Activated CD4-positive, alpha-beta T cell treated with anti-CD3 and anti-CD28 coated beads, Interleukin-2, amount 10 ng/mL, durations not matched to agents 7 days and 5 days (primary cell): ENCODE measurements around the gene KBTBD3. TPM values are rescaled to one million over a fixed set of nuclear protein-coding genes. Genes with fewer than 3 reads are reported as not detected.
"Not testable (repeated sequence)": the region's sequence is repeated elsewhere in the genome, so short reads cannot be mapped to it uniquely, and the experiment has no call there.

ENCODE experiments used
- CTCF ChIA-PET: fragments of 350-600 bp; sonication (Branson Sonifier 250); formaldehyde crosslinking; loops from one replicate; lab custom pipeline; 2021; ENCODE audit warnings: antibody characterized with exemption; lab: Charles Lee
- POLR2A ChIA-PET: fragments of 350-600 bp; sonication (Branson Sonifier 250); formaldehyde crosslinking; loops from one replicate; lab custom pipeline; 2021; ENCODE audit warnings: antibody characterized with exemption; lab: Charles Lee
- DNase-seq: peaks from one replicate; pipeline ENCODE4 v3.0.0-alpha.2; 2020
- H3K27ac Mint-ChIP-seq: one replicate; pipeline ENCODE4 v1.8.0; 2021; ENCODE audit warnings: mild to moderate bottlenecking, moderate library complexity, mixed read lengths
- H3K27me3 Mint-ChIP-seq: one replicate; pipeline ENCODE4 v1.8.0; 2021; ENCODE audit warnings: mixed read lengths
- H3K36me3 Mint-ChIP-seq: one replicate; pipeline ENCODE4 v1.8.0; 2021; ENCODE audit warnings: low read depth, mixed read lengths
- H3K4me1 Mint-ChIP-seq: one replicate; pipeline ENCODE4 v1.8.0; 2021; ENCODE audit warnings: mixed read lengths
- H3K4me3 Mint-ChIP-seq: one replicate; pipeline ENCODE4 v1.8.0; 2021; ENCODE audit warnings: mild to moderate bottlenecking, moderate library complexity, mixed read lengths
- H3K9me3 Mint-ChIP-seq: one replicate; pipeline ENCODE4 v1.8.0; 2021; ENCODE audit warnings: mixed read lengths
- total RNA-seq, 2 experiments: library from RNA; stranded (reverse); gene quantifications; one replicate each; pipeline ENCODE4 v1.2.3, GENCODE V29; 2021

Gene KBTBD3
- total RNA-seq, 2 experiments from 2014 or later = 7.5 to 8.6 TPM

DNA sequence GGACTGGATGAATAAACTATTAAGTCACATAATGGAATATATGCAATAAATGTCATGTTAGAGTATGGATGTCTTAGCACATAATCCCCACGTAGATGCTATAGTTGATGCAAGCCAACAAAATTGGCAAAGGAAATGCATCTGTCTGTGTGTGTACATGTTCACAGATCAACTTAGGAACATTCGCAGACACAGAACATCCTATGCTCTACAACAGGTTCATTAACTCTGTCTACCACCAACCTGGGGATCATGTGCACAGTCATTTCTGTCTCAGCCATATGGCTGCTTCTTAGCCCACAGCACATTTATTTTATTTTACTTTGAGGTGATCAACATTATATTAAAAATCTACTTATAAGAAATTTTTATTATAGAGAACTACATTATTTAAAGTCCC is 60.1 kb downstream of the KBTBD3 start:
- no peak for DNase-seq
- peaks cover 39% of the 10 kb centered on the region for H3K4me1 Mint-ChIP-seq
- H3K27ac Mint-ChIP-seq = no peak overlapping the region
- H3K9me3 Mint-ChIP-seq = no peaks in the 10 kb centered on the region
- H3K27me3 Mint-ChIP-seq = no peaks in the 10 kb centered on the region
- no peak overlapping the region for H3K4me3 Mint-ChIP-seq
- ChIA-PET POLR2A (no interaction called here), CTCF (interaction anchor here (1.7 kb wide), 1 partner anchor 9 kb away, joined by 4 read pairs; no protein-coding TSS in a partner anchor)
- H3K36me3 Mint-ChIP-seq = peaks cover 32% of the 10 kb centered on the region

GRCh38 chr11:106015066-106015465 is 62.1 kb downstream of the KBTBD3 start:
- H3K27me3 Mint-ChIP-seq = no peaks in the 10 kb centered on the region
- peaks cover 40% of the 10 kb centered on the region for H3K36me3 Mint-ChIP-seq
- H3K4me3 Mint-ChIP-seq = no peak overlapping the region
- H3K4me1 Mint-ChIP-seq = peaks cover 26% of the 10 kb centered on the region
- DNase-seq = no peak
- no peaks in the 10 kb centered on the region for H3K9me3 Mint-ChIP-seq
- ChIA-PET CTCF (interaction anchor here (0.6 kb wide), 1 partner anchor 1345 kb away, joined by 3 read pairs; no protein-coding TSS in a partner anchor), POLR2A (no interaction called here)
- no peak overlapping the region for H3K27ac Mint-ChIP-seq

DNA sequence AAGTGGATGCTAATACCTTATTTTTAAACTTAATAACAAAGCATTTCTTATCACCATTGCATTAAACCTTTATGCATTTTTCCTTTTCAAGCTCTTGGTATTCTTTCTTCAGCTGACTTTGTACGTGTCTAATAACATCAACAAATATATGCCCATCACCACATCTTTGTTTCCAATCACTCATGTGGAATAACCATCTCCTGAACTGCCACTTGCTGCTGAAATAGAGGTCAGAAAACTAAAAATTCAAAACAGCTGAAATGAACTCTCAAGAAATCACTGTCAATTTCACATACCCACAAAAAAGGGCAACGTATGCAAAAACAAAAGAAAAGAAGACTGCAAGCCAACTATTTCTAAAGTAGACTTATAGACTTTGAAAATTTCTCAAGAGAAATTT is 62.5 kb downstream of the KBTBD3 start:
- CTCF ChIA-PET = interaction anchor here (1.0 kb wide), 1 partner anchor 18 kb away, joined by 3 read pairs; no protein-coding TSS in a partner anchor
- POLR2A ChIA-PET = no interaction called here

DNA sequence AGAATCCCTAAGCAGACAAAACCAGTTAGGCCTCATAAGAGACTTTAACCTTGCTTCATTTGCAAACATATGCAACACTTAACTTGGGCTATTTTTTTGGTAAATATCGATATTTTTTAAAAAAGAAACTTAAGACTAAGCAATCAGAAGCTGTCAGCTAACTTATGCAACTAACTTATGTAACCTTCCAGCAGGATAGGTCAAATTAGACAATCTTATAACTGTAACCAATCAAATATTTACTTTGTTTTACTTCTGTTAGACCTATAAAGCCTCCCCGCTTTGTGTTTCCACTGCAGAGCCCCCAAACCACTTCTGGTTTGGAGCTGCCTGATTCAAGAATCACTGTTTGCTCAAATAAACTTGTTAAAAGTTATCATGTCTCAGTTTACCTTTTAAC is 63.1 kb downstream of the KBTBD3 start:
- peaks cover 43% of the 10 kb centered on the region for H3K36me3 Mint-ChIP-seq
- DNase-seq = no peak
- no peak overlapping the region for H3K27ac Mint-ChIP-seq
- ChIA-PET CTCF (interaction anchor here (1.0 kb wide), 1 partner anchor 18 kb away, joined by 3 read pairs; no protein-coding TSS in a partner anchor), POLR2A (no interaction called here)
- H3K9me3 Mint-ChIP-seq = no peaks in the 10 kb centered on the region
- H3K4me1 Mint-ChIP-seq = peaks cover 19% of the 10 kb centered on the region
- no peaks in the 10 kb centered on the region for H3K27me3 Mint-ChIP-seq
- no peak overlapping the region for H3K4me3 Mint-ChIP-seq

More for the DNA sequence above, 62.5 kb downstream of the KBTBD3 start:
- Mint-ChIP-seq H3K9me3 (no peaks in the 10 kb centered on the region), H3K4me1 (peaks cover 22% of the 10 kb centered on the region), H3K27ac (no peak overlapping the region), H3K36me3 (peaks cover 40% of the 10 kb centered on the region), H3K27me3 (no peaks in the 10 kb centered on the region), H3K4me3 (no peak overlapping the region)
- DNase-seq = no peak

- no peaks in the 10 kb centered on the region for H3K9me3 Mint-ChIP-seq
- H3K4me1 Mint-ChIP-seq = peaks cover 11% of the 10 kb centered on the region
- CTCF ChIA-PET = no interaction called here
- DNase-seq = no peak
- peaks cover 53% of the 10 kb centered on the region for H3K36me3 Mint-ChIP-seq
- no peak overlapping the region for H3K4me3 Mint-ChIP-seq
- no peak overlapping the region for H3K27ac Mint-ChIP-seq
- POLR2A ChIA-PET = no interaction called here
- no peaks in the 10 kb centered on the region for H3K27me3 Mint-ChIP-seq
These were observed 64.4 kb downstream of the KBTBD3 start for GRCh38 chr11:106012744-106013143.

DNA sequence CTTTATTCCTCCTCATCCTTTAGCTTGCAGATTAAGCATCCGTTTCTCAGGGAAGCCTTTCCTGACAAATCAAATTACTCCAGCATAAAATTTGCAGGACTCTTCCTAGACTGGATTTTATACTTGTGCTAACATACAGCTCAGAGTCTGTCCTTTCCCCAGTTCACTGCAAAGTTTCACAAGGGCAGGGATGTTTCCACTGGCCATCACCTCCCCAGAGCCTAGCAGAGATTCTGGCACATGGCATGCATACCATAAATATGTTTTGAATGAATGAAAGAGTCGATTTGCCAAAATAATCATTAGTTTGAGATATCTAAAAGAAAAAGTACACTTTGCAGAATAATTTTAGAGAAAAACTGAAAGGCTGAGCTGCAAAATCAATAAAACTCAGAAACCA is 65.7 kb downstream of the KBTBD3 start:
- Mint-ChIP-seq H3K9me3 (peaks cover 9% of the 10 kb centered on the region), H3K36me3 (peaks cover 64% of the 10 kb centered on the region), H3K27ac (no peak overlapping the region)

GRCh38 chr11:106003094-106003493 is 74.1 kb downstream of the KBTBD3 start:
- peaks cover 51% of the 10 kb centered on the region for H3K36me3 Mint-ChIP-seq
- H3K27me3 Mint-ChIP-seq, H3K4me3 Mint-ChIP-seq, CTCF ChIA-PET, H3K4me1 Mint-ChIP-seq, H3K27ac Mint-ChIP-seq, DNase-seq, POLR2A ChIA-PET: not testable (repeated sequence)
- H3K9me3 Mint-ChIP-seq = peaks cover 22% of the 10 kb centered on the region

More for the DNA sequence above, 65.7 kb downstream of the KBTBD3 start:
- ChIA-PET POLR2A (no interaction called here), CTCF (interaction anchor here (1.0 kb wide), 1 partner anchor 11 kb away, joined by 3 read pairs; no protein-coding TSS in a partner anchor)
- DNase-seq = no peak
- no peak overlapping the region for H3K4me3 Mint-ChIP-seq
- H3K4me1 Mint-ChIP-seq = peaks cover 5% of the 10 kb centered on the region
- no peaks in the 10 kb centered on the region for H3K27me3 Mint-ChIP-seq

GRCh38 chr11:106001304-106002012 is 75.7 kb downstream of the KBTBD3 start:
- Mint-ChIP-seq H3K27ac (no peak overlapping the region), H3K36me3 (peaks cover 42% of the 10 kb centered on the region), H3K9me3 (peaks cover 12% of the 10 kb centered on the region), H3K27me3 (no peaks in the 10 kb centered on the region), H3K4me3 (no peak overlapping the region), H3K4me1 (no peaks in the 10 kb centered on the region)
- ChIA-PET POLR2A (no interaction called here), CTCF (no interaction called here)
- DNase-seq = no peak

Other genes with a start within 250 kb of the KBTBD3 start
- 10 to 100 TPM; 15.1 to 15.4 TPM for gene MSANTD4, start 55.1 kb downstream of the KBTBD3 start, total RNA-seq
- gene AASDHPPT, start 315 bp upstream of the KBTBD3 start, total RNA-seq = 10 to 100 TPM; 30.5 to 35.2 TPM